ENCODE measurements around the gene PDLIM1. TPM values are rescaled to one million over a fixed set of nuclear protein-coding genes. Genes with fewer than 3 reads are reported as not detected.

Gene PDLIM1
- total RNA-seq, 1 experiment from 2014 or later: 115 TPM

- Histone ChIP-seq H4K5ac (ENCODE audit: insufficient read length, low read depth, low read length) (no peak overlapping the region), H3K79me1 (ENCODE audit: insufficient read depth, low read depth, low read length, poor library complexity, severe bottlenecking) (no peaks in the 10 kb centered on the region), H3K4me1 (ENCODE audit: insufficient read depth, low read length) (peaks cover 4% of the 10 kb centered on the region; the same call in 1 of the 2 replicates), H4K8ac (replicated peaks; ENCODE audit: insufficient read length, low read depth, low read length) (no peak overlapping the region), H3K4me2 (ENCODE audit: insufficient read depth, insufficient read length, low read length) (no peak overlapping the region), H3K14ac (ENCODE audit: insufficient read depth, low read length) (peak overlapping the region; percentile 20), H3K18ac (ENCODE audit: insufficient read length, low read depth, low read length) (no peak overlapping the region), H2BK5ac (ENCODE audit: insufficient read length, low read length) (no peak overlapping the region), H3K27me3 (ENCODE audit: insufficient read depth, low read length) (no peaks in the 10 kb centered on the region), H3K23me2 (ENCODE audit: insufficient read length, low read depth, low read length, poor library complexity, severe bottlenecking) (peaks cover 1% of the 10 kb centered on the region), H2BK15ac (ENCODE audit: low read depth, low read length) (no peak overlapping the region), H3K9ac (ENCODE audit: extremely low read depth, insufficient read length, low read length) (no peak overlapping the region), H3K79me2 (ENCODE audit: insufficient read depth, low read length) (no peaks in the 10 kb centered on the region), H2BK20ac (ENCODE audit: low read depth, low read length, poor library complexity, severe bottlenecking) (no peak overlapping the region), H2BK12ac (ENCODE audit: insufficient read length, low read depth, low read length) (no peak overlapping the region), H2AK5ac (ENCODE audit: insufficient read length, low read length) (no peak overlapping the region), H3K27ac (ENCODE audit: insufficient read length, low read depth, low read length) (no peak overlapping the region), H3T11ph (ENCODE audit: low read length) (no peak overlapping the region), H3K4ac (ENCODE audit: low read depth, low read length) (no peak overlapping the region), H3K23ac (ENCODE audit: insufficient read length, low read depth, low read length) (no peak overlapping the region), H3K9me3 (ENCODE audit: control insufficient read depth, low read depth, low read length) (no peaks in the 10 kb centered on the region), H4K20me1 (ENCODE audit: control insufficient read depth, insufficient read depth, insufficient read length) (no peaks in the 10 kb centered on the region), H2AFZ (ENCODE audit: low read length) (no peak overlapping the region), H3K56ac (ENCODE audit: insufficient read length, low read depth, low read length) (no peak overlapping the region), H4K91ac (ENCODE audit: insufficient read length, low read depth, low read length) (no peak overlapping the region), H2BK120ac (ENCODE audit: low read depth, low read length, poor library complexity, severe bottlenecking) (no peak overlapping the region)
- H3K4me1 Mint-ChIP-seq: peaks cover 21 to 27% of the 10 kb centered on the region in 2 experiments
- no peaks in the 10 kb centered on the region for H3K9me3 Mint-ChIP-seq
- peaks cover 53% of the 10 kb centered on the region for H3K27me3 Mint-ChIP-seq (ENCODE audit: low read depth)
- no peak for TF ChIP-seq CTCF (conservative IDR thresholded peaks at IDR 0.05)
- peaks cover 0 to 3% (median 0%) of the 10 kb centered on the region in 3 experiments; a peak in 3 of 7 replicates for H3K36me3 Mint-ChIP-seq (ENCODE audit: insufficient read depth in 1 of 3, low read depth in 3 of 3)
- no peak overlapping the region for H3K27ac Mint-ChIP-seq
- no CpG with 5 or more reads among the region's 39 CpGs for WGBS (ENCODE audit: extremely low coverage, insufficient read length, low lambda C conversion rate)
- DNase-seq: peak; percentile 78
- peak overlapping the region; percentile 12 to 51; a peak in 4 of 5 replicates for H3K4me3 Mint-ChIP-seq
Observed at GRCh38 chr10:95295031-95295755, 4.4 kb upstream of the PDLIM1 start.
